Measurements from ENCODE around the gene CREB5.

DNA sequence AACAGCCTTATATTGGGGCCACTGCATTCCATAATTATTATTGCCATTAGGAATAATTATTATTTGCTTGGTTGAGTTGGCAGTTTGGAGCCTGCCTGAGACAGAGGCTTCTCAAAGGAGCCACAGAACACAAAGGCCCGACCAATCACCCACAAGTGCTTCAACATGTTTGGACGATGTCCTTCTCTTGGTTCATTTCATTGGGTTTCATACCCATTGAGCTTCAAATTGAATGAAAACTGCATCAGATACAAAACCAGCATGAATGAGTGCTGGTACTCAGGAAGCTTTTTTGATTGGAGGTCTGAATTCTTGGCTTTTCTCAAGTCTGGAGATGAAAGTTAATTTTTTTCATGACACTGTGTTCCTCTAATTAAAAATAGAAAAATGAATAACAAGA lies 168.3 kb downstream of the CREB5 start:
- TF ChIP-seq, protein P1, sequence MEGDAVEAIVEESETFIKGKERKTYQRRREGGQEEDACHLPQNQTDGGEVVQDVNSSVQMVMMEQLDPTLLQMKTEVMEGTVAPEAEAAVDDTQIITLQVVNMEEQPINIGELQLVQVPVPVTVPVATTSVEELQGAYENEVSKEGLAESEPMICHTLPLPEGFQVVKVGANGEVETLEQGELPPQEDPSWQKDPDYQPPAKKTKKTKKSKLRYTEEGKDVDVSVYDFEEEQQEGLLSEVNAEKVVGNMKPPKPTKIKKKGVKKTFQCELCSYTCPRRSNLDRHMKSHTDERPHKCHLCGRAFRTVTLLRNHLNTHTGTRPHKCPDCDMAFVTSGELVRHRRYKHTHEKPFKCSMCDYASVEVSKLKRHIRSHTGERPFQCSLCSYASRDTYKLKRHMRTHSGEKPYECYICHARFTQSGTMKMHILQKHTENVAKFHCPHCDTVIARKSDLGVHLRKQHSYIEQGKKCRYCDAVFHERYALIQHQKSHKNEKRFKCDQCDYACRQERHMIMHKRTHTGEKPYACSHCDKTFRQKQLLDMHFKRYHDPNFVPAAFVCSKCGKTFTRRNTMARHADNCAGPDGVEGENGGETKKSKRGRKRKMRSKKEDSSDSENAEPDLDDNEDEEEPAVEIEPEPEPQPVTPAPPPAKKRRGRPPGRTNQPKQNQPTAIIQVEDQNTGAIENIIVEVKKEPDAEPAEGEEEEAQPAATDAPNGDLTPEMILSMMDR (IDR thresholded peaks at IDR 0.05): no peak
- TF ChIP-seq POLR2A (IDR thresholded peaks at IDR 0.05): no peak
